Dendritic cell treated with granulocyte-macrophage colony-stimulating factor and Interleukin-4, amounts not matched to agents 40 ng/mL and 50 ng/mL, for 4 days (primary cell): ENCODE data around the gene ATP2B2.

Experiments used
- H3K27ac Mint-ChIP-seq: one replicate; pipeline ENCODE4 v1.8.0; 2022; ENCODE audit warnings: mild to moderate bottlenecking, mixed read lengths
- H3K27me3 Mint-ChIP-seq: one replicate; pipeline ENCODE4 v1.8.0; 2022; ENCODE audit warnings: mild to moderate bottlenecking, mixed read lengths
- H3K36me3 Mint-ChIP-seq: one replicate; pipeline ENCODE4 v1.8.0; 2022; ENCODE audit warnings: low read depth, mixed read lengths
- H3K4me1 Mint-ChIP-seq: one replicate; pipeline ENCODE4 v1.8.0; 2022; ENCODE audit warnings: low read depth, mixed read lengths
- H3K4me3 Mint-ChIP-seq: one replicate; pipeline ENCODE4 v1.8.0; 2022; ENCODE audit warnings: mild to moderate bottlenecking, moderate library complexity, mixed read lengths
- H3K9me3 Mint-ChIP-seq: one replicate; pipeline ENCODE4 v1.8.0; 2022; ENCODE audit warnings: mixed read lengths
- intact Hi-C: fragments of 100-400 bp; cut with micrococcal nuclease; formaldehyde crosslinking; loops from one replicate; pipeline ENCODE4 v1.15.0; 2022

ATP2B2 gene

GRCh38 chr3:10286596-10287295 lies 218.6 kb downstream of the ATP2B2 start:
- Mint-ChIP-seq H3K36me3 (peaks cover 84% of the 10 kb centered on the region), H3K27me3 (no peaks in the 10 kb centered on the region), H3K9me3 (no peaks in the 10 kb centered on the region), H3K27ac (no peak overlapping the region), H3K4me3 (no peak overlapping the region), H3K4me1 (peaks cover 34% of the 10 kb centered on the region)
- intact Hi-C loops, result no loop called here

DNA sequence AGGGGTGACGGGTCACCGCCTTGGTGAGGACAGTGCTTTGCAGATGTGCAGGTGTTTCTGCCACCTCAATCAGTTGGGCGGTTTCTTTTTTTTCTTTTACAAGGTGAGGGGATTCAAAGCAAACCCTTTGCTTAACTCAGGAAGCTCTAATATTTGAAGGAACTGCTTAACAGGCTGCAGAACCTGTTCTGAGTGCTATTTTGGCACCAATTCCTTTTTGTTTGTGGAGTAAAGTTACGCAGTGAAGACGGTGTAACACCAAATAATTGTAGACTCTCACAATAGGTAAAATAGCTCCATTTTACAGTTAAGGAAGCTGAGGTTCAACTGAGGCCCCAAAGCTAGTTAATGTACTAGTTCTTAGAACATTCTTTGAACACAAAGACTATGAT lies 219.3 kb downstream of the ATP2B2 start:
- peaks cover 90% of the 10 kb centered on the region for H3K36me3 Mint-ChIP-seq
- H3K4me1 Mint-ChIP-seq, result peaks cover 28% of the 10 kb centered on the region
- intact Hi-C loops, result no loop called here
- no peaks in the 10 kb centered on the region for H3K9me3 Mint-ChIP-seq
- H3K27me3 Mint-ChIP-seq, result no peaks in the 10 kb centered on the region
- H3K4me3 Mint-ChIP-seq, result no peak overlapping the region
- H3K27ac Mint-ChIP-seq, result no peak overlapping the region

DNA sequence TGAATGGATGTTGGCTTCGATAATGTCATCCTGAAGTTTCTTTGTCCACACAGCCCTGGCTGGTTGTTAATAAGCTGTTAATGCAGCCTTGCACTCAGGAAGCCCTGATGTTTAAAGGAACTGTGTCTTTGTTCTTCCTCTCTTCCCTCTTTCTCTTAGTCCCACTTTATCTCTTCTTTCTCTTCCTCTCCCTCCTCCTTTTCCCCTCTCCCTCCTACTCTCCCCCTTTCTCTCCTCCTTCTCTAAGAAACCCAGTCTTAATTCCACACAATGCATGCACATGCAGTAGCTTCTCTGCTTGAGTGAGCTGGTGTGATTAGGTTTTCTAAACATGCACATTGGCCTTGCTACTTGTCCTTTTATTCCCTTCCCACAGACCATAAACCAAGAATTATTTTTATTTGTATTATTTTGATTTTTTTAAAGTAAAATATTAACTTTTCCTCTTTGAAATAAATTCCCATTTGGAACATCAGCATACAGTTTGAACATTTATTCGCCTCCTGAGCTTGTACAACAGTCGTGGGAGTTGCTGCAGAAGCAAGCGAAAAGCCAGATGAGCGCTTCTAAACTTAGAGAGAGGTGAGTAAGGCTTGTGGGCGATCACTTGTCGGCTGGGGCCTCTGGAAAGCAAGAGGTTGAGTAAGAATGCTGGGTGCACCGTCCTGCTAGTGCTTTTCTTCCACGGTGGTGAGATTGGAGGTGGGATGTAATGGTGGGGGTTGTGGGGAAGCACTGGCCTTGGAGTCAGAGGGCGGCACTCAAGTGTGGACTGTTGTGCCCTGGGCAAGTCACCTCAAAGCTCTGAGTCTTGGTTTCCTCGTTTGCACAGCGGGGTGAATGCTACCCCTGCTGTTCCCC lies 219.9 kb downstream of the ATP2B2 start:
- Mint-ChIP-seq H3K27me3 (no peaks in the 10 kb centered on the region), H3K9me3 (no peaks in the 10 kb centered on the region), H3K4me1 (peaks cover 24% of the 10 kb centered on the region), H3K27ac (peak overlapping the region; percentile 33), H3K36me3 (peaks cover 92% of the 10 kb centered on the region), H3K4me3 (no peak overlapping the region)
- intact Hi-C loops, result no loop called here

DNA sequence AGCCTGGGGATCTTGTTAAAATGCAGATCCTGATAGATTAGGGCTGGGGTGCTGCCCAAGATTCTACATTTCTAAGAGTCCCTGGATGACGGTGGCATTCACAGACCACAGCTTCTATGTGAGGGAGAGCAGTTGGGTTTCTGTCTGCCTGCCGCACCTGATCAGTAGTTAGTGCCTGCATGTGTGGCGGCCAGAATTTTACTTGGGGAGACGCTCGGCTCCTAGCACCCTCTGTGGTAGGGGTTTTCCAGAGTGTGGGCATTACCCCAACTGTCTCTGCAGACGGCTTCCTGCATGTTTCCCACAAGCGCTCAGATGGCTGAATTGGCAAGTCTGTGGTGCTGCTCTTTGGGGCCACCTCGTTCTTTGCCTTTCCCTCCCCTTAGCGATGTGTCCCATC lies 220.9 kb downstream of the ATP2B2 start:
- Mint-ChIP-seq H3K4me3 (no peak overlapping the region), H3K27me3 (no peaks in the 10 kb centered on the region), H3K36me3 (peaks cover 92% of the 10 kb centered on the region), H3K27ac (peak overlapping the region; percentile 33), H3K4me1 (peaks cover 33% of the 10 kb centered on the region), H3K9me3 (no peaks in the 10 kb centered on the region)
- intact Hi-C loops, result no loop called here

DNA sequence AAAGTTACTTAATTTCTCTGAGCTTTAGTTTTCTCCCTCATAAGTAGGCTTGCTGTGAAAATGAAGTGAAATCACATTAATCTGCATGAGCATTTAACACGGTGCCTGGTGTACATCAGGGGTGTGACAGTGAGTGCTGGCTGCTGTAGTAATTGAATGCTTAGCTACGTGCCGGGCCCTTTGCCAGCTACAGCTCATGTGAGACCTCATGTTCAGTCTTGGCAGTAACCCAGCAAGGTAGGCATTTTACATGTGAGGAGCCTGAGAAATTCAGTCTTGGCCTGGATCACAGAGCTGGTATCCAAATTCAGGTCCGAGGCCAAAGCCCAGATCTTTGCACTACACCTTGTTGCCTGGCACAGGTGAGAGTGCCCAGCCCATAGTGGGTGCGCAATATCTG lies 221.7 kb downstream of the ATP2B2 start:
- H3K9me3 Mint-ChIP-seq, result no peaks in the 10 kb centered on the region
- H3K36me3 Mint-ChIP-seq, result peaks cover 92% of the 10 kb centered on the region
- intact Hi-C loops, result no loop called here
- no peak overlapping the region for H3K4me3 Mint-ChIP-seq
- peaks cover 42% of the 10 kb centered on the region for H3K4me1 Mint-ChIP-seq
- no peak overlapping the region for H3K27ac Mint-ChIP-seq
- H3K27me3 Mint-ChIP-seq, result no peaks in the 10 kb centered on the region

GRCh38 chr3:10281951-10282350 lies 223.4 kb downstream of the ATP2B2 start:
- Mint-ChIP-seq H3K4me3 (no peak overlapping the region), H3K36me3 (peaks cover 92% of the 10 kb centered on the region), H3K4me1 (peaks cover 43% of the 10 kb centered on the region), H3K9me3 (no peaks in the 10 kb centered on the region), H3K27ac (no peak overlapping the region), H3K27me3 (no peaks in the 10 kb centered on the region)
- intact Hi-C loops, result no loop called here

- no peaks in the 10 kb centered on the region for H3K9me3 Mint-ChIP-seq
- H3K4me3 Mint-ChIP-seq, result no peak overlapping the region
- peaks cover 40% of the 10 kb centered on the region for H3K4me1 Mint-ChIP-seq
- intact Hi-C loops, result no loop called here
- peaks cover 95% of the 10 kb centered on the region for H3K36me3 Mint-ChIP-seq
- H3K27ac Mint-ChIP-seq, result no peak overlapping the region
- no peaks in the 10 kb centered on the region for H3K27me3 Mint-ChIP-seq
Measured at GRCh38 chr3:10280571-10280970, 224.8 kb downstream of the ATP2B2 start.

- intact Hi-C loops, result no loop called here
- Mint-ChIP-seq H3K4me3 (no peak overlapping the region), H3K27me3 (no peaks in the 10 kb centered on the region), H3K4me1 (peaks cover 36% of the 10 kb centered on the region), H3K36me3 (peaks cover 95% of the 10 kb centered on the region), H3K9me3 (no peaks in the 10 kb centered on the region), H3K27ac (no peak overlapping the region)
Measured at GRCh38 chr3:10280177-10280529, 225.2 kb downstream of the ATP2B2 start.

DNA sequence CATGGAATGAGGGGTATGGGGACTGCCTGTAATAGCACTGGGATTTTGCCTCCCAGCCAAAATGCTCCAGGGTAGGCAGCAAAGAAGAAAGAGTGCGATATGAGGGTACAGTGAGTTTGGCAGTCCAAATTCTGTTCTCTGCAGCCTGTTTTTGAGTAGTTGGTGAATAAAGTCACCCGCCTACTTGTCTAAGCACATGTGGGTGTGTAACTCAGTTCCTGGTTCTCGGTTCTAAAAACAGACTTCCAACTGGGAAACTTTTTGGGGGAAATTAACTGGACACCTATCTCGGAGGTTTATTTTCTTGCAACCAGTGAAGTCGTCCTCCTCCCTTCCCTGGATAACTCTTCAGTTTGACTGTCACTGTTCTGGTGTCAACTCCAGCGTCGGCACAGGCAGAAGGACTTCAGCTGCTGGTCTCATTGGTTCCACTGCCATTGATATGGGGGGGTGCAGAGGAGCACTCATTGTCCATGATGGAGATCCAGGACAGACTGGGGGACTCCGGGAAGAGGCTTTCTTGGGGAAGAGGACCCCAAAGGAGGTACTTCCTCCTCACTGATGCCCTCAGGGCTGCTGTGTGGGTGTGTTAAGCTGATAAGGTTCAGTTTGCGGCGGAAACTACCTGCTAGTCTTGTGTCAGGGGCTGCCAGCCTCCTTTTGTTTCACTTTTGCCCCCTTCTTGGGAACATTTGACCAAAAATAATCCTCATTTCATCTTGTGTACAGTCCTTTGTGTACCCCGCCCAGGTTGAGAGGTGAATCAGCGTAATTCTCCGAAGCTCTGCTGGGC lies 225.8 kb downstream of the ATP2B2 start:
- no peak overlapping the region for H3K27ac Mint-ChIP-seq
- H3K4me1 Mint-ChIP-seq, result peaks cover 30% of the 10 kb centered on the region
- no peaks in the 10 kb centered on the region for H3K27me3 Mint-ChIP-seq
- peaks cover 91% of the 10 kb centered on the region for H3K36me3 Mint-ChIP-seq
- H3K4me3 Mint-ChIP-seq, result no peak overlapping the region
- H3K9me3 Mint-ChIP-seq, result no peaks in the 10 kb centered on the region
- intact Hi-C loops, result no loop called here

- Mint-ChIP-seq H3K27me3 (no peaks in the 10 kb centered on the region), H3K4me1 (peaks cover 33% of the 10 kb centered on the region), H3K4me3 (no peak overlapping the region), H3K9me3 (no peaks in the 10 kb centered on the region), H3K36me3 (peaks cover 84% of the 10 kb centered on the region), H3K27ac (no peak overlapping the region)
- intact Hi-C loops, result no loop called here
Measured at GRCh38 chr3:10278501-10278900, 226.9 kb downstream of the ATP2B2 start.

- Mint-ChIP-seq H3K9me3 (no peaks in the 10 kb centered on the region), H3K27me3 (no peaks in the 10 kb centered on the region), H3K27ac (no peak overlapping the region), H3K36me3 (peaks cover 87% of the 10 kb centered on the region), H3K4me1 (peaks cover 45% of the 10 kb centered on the region), H3K4me3 (no peak overlapping the region)
- intact Hi-C loops, result no loop called here
Measured at GRCh38 chr3:10277115-10277625, 228.2 kb downstream of the ATP2B2 start.

DNA sequence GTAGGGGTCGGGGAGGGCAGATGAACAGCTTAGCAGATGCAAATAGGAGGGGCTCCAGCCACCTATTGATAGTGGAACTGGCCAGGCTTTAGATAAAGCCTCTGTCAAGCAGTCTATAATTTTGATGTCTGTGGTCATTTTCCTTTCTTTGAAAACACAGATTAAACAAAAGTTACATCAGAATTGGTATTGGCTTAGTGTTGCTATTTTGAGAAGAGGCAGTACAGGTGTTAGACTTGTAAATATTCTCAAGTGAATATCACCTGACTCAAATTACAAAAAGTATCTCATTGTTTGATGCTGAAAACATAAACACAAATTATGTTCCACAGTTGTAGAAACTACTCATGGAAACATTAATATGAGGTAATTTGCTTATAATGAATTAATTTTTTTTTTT lies 230.8 kb downstream of the ATP2B2 start:
- intact Hi-C loops, result no loop called here
- Mint-ChIP-seq H3K27ac (no peak overlapping the region), H3K27me3 (no peaks in the 10 kb centered on the region), H3K9me3 (no peaks in the 10 kb centered on the region), H3K4me1 (peaks cover 37% of the 10 kb centered on the region), H3K4me3 (no peak overlapping the region), H3K36me3 (peaks cover 87% of the 10 kb centered on the region)
